Loucy (cell line): ENCODE measurements around the gene PCNX4.

ENCODE experiments used
- EZH2phosphoT487 ChIP-seq: fragments of 200-600 bp; IDR thresholded peaks from 2 replicates; pipeline ENCODE4 v1.6.1; 2018; ENCODE audit warnings: antibody characterized with exemption, mild to moderate bottlenecking, moderate library complexity, borderline replicate concordance
- TF ChIP-seq, protein P1 (sequence below): fragments of 200-600 bp; sonication (generic); conservative IDR thresholded peaks from 2 replicates; pipeline ENCODE4 v1.5.1; 2014; ENCODE audit warnings: mild to moderate bottlenecking, antibody characterized with exemption, low read length

GRCh38 chr14:60095781-60096450 lies 4.2 kb downstream of the PCNX4 start:
- TF ChIP-seq, protein P1, sequence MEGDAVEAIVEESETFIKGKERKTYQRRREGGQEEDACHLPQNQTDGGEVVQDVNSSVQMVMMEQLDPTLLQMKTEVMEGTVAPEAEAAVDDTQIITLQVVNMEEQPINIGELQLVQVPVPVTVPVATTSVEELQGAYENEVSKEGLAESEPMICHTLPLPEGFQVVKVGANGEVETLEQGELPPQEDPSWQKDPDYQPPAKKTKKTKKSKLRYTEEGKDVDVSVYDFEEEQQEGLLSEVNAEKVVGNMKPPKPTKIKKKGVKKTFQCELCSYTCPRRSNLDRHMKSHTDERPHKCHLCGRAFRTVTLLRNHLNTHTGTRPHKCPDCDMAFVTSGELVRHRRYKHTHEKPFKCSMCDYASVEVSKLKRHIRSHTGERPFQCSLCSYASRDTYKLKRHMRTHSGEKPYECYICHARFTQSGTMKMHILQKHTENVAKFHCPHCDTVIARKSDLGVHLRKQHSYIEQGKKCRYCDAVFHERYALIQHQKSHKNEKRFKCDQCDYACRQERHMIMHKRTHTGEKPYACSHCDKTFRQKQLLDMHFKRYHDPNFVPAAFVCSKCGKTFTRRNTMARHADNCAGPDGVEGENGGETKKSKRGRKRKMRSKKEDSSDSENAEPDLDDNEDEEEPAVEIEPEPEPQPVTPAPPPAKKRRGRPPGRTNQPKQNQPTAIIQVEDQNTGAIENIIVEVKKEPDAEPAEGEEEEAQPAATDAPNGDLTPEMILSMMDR: no peak
- no peak for TF ChIP-seq EZH2phosphoT487
